ENCODE measurements around the gene ANHX. TPM values are rescaled to one million over a fixed set of nuclear protein-coding genes. Genes with fewer than 3 reads are reported as not detected.

ANHX gene
- total and polyA plus RNA-seq, 4 donors, result not detected

DNA sequence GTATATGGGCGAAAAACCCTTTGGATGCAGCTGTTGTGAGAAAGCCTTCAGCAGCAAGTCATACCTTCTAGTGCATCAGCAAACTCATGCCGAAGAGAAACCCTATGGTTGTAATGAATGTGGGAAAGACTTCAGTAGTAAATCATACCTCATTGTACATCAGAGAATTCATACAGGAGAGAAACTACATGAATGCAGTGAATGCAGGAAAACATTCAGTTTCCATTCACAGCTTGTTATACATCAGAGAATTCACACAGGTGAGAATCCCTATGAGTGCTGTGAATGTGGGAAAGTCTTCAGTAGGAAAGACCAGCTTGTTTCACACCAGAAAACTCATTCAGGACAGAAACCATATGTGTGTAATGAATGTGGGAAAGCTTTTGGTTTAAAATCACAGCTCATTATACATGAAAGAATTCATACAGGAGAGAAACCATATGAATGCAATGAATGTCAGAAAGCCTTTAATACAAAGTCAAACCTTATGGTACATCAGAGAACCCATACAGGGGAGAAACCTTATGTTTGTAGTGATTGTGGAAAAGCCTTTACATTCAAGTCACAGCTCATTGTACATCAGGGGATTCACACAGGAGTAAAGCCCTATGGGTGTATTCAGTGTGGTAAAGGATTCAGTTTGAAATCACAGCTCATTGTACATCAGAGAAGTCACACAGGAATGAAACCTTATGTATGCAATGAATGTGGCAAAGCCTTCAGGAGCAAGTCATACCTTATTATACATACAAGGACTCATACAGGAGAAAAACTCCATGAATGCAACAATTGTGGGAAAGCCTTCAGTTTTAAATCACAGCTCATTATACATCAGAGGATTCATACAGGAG is 33.0 kb downstream of the ANHX start:
- peak overlapping the region in 2 of 3 donors; percentile 62 to 87 for H3K4me3 ChIP-seq (ENCODE audit: low read depth in 1 of 3, low read length in 3 of 3)
- H3K9ac ChIP-seq (ENCODE audit: low read depth in 1 of 2, low read length in 2 of 2), result no peak overlapping the region
- H3K27me3 ChIP-seq (ENCODE audit: control insufficient read depth in 4 of 4, insufficient read depth in 4 of 4, low read length in 3 of 4), result no peaks in the 10 kb centered on the region
- H3K36me3 ChIP-seq (ENCODE audit: control insufficient read depth in 4 of 4, insufficient read depth in 3 of 4, low read depth in 1 of 4, low read length in 3 of 4), result peaks cover 3 to 35% (median 32%) of the 10 kb centered on the region in 4 donors
- peaks cover 39 to 74% (median 62%) of the 10 kb centered on the region in 4 donors for H3K9me3 ChIP-seq (ENCODE audit: control insufficient read depth in 4 of 4, low read length in 3 of 4)
- TF ChIP-seq FOXA1 (IDR thresholded peaks at IDR 0.05) (no peak), NR2F2 (IDR thresholded peaks at IDR 0.05) (no peak), RXRA (IDR thresholded peaks at IDR 0.05) (no peak), RAD21 (IDR thresholded peaks at IDR 0.05) (no peak), EGR1 (IDR thresholded peaks at IDR 0.05; ENCODE audit: low read depth in 2 of 2) (no peak), JUND (IDR thresholded peaks at IDR 0.05) (no peak), HNF4G (IDR thresholded peaks at IDR 0.05) (no peak)
- TF ChIP-seq, protein P1, sequence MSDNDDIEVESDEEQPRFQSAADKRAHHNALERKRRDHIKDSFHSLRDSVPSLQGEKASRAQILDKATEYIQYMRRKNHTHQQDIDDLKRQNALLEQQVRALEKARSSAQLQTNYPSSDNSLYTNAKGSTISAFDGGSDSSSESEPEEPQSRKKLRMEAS (IDR thresholded peaks at IDR 0.05), result no peak
- no peaks in the 10 kb centered on the region for H3K4me1 ChIP-seq (ENCODE audit: control insufficient read depth in 4 of 4, insufficient read depth in 4 of 4, low read length in 3 of 4)
- no peak overlapping the region for H3K27ac ChIP-seq (ENCODE audit: low read depth in 1 of 2, low read length in 2 of 2)
- WGBS, result 98% methylated on average over 2 of the region's 2 CpGs
- no peak for DNase-seq (ENCODE audit: low spot score)

DNA sequence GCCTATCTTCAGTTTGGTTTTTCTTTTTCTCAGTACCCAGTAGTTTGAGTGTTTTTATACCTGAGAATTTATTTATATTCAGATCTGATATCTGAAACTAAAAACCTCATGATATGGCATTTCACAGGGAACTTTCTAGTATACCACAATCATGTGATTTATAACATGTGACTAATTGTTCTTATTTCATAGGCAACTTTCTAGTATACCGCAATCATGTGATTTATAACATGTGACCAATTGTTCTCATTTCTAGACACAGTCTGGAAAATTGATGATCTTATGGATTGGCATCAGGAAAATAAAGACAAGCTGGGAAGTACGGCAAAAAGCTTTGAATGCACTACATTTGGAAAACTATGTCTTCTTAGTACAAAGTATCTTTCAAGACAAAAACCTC is 33.8 kb downstream of the ANHX start:
- WGBS, result 55% methylated on average over 2 of the region's 2 CpGs
- Histone ChIP-seq H3K4me1 (ENCODE audit: control insufficient read depth in 4 of 4, insufficient read depth in 4 of 4, low read length in 3 of 4) (no peaks in the 10 kb centered on the region), H3K27me3 (ENCODE audit: control insufficient read depth in 4 of 4, insufficient read depth in 4 of 4, low read length in 3 of 4) (no peaks in the 10 kb centered on the region), H3K27ac (ENCODE audit: low read depth in 1 of 2, low read length in 2 of 2) (no peak overlapping the region), H3K9me3 (ENCODE audit: control insufficient read depth in 4 of 4, low read length in 3 of 4) (peaks cover 36 to 66% (median 60%) of the 10 kb centered on the region in 4 donors), H3K36me3 (ENCODE audit: control insufficient read depth in 4 of 4, insufficient read depth in 3 of 4, low read depth in 1 of 4, low read length in 3 of 4) (peaks cover 3 to 35% (median 32%) of the 10 kb centered on the region in 4 donors), H3K4me3 (ENCODE audit: low read depth in 1 of 3, low read length in 3 of 3) (peak overlapping the region in 2 of 3 donors; percentile 62 to 87), H3K9ac (ENCODE audit: low read depth in 1 of 2, low read length in 2 of 2) (no peak overlapping the region)
- DNase-seq (ENCODE audit: low spot score), result no peak
- TF ChIP-seq JUND (IDR thresholded peaks at IDR 0.05) (no peak), HNF4G (IDR thresholded peaks at IDR 0.05) (no peak), TAF1 (conservative IDR thresholded peaks at IDR 0.05) (no peak), HNF4A (conservative IDR thresholded peaks at IDR 0.05) (no peak), NR2F2 (IDR thresholded peaks at IDR 0.05) (no peak), EGR1 (IDR thresholded peaks at IDR 0.05; ENCODE audit: low read depth in 2 of 2) (no peak), FOXA2 (IDR thresholded peaks at IDR 0.05) (no peak), RXRA (IDR thresholded peaks at IDR 0.05) (no peak), RAD21 (IDR thresholded peaks at IDR 0.05) (no peak), GABPA (IDR thresholded peaks at IDR 0.05 in 1 of 2, conservative IDR thresholded peaks at IDR 0.05 in 1 of 2) (no peak), FOXA1 (IDR thresholded peaks at IDR 0.05) (no peak), SP1 (IDR thresholded peaks at IDR 0.05) (no peak), YY1 (IDR thresholded peaks at IDR 0.05) (no peak)
- TF ChIP-seq, protein P2, sequence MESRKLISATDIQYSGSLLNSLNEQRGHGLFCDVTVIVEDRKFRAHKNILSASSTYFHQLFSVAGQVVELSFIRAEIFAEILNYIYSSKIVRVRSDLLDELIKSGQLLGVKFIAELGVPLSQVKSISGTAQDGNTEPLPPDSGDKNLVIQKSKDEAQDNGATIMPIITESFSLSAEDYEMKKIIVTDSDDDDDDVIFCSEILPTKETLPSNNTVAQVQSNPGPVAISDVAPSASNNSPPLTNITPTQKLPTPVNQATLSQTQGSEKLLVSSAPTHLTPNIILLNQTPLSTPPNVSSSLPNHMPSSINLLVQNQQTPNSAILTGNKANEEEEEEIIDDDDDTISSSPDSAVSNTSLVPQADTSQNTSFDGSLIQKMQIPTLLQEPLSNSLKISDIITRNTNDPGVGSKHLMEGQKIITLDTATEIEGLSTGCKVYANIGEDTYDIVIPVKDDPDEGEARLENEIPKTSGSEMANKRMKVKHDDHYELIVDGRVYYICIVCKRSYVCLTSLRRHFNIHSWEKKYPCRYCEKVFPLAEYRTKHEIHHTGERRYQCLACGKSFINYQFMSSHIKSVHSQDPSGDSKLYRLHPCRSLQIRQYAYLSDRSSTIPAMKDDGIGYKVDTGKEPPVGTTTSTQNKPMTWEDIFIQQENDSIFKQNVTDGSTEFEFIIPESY (IDR thresholded peaks at IDR 0.05), result no peak
- TF ChIP-seq, protein P3, sequence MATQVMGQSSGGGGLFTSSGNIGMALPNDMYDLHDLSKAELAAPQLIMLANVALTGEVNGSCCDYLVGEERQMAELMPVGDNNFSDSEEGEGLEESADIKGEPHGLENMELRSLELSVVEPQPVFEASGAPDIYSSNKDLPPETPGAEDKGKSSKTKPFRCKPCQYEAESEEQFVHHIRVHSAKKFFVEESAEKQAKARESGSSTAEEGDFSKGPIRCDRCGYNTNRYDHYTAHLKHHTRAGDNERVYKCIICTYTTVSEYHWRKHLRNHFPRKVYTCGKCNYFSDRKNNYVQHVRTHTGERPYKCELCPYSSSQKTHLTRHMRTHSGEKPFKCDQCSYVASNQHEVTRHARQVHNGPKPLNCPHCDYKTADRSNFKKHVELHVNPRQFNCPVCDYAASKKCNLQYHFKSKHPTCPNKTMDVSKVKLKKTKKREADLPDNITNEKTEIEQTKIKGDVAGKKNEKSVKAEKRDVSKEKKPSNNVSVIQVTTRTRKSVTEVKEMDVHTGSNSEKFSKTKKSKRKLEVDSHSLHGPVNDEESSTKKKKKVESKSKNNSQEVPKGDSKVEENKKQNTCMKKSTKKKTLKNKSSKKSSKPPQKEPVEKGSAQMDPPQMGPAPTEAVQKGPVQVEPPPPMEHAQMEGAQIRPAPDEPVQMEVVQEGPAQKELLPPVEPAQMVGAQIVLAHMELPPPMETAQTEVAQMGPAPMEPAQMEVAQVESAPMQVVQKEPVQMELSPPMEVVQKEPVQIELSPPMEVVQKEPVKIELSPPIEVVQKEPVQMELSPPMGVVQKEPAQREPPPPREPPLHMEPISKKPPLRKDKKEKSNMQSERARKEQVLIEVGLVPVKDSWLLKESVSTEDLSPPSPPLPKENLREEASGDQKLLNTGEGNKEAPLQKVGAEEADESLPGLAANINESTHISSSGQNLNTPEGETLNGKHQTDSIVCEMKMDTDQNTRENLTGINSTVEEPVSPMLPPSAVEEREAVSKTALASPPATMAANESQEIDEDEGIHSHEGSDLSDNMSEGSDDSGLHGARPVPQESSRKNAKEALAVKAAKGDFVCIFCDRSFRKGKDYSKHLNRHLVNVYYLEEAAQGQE (IDR thresholded peaks at IDR 0.05), result no peak
- TF ChIP-seq, protein P1 (IDR thresholded peaks at IDR 0.05), result no peak
- TF ChIP-seq, protein P4, sequence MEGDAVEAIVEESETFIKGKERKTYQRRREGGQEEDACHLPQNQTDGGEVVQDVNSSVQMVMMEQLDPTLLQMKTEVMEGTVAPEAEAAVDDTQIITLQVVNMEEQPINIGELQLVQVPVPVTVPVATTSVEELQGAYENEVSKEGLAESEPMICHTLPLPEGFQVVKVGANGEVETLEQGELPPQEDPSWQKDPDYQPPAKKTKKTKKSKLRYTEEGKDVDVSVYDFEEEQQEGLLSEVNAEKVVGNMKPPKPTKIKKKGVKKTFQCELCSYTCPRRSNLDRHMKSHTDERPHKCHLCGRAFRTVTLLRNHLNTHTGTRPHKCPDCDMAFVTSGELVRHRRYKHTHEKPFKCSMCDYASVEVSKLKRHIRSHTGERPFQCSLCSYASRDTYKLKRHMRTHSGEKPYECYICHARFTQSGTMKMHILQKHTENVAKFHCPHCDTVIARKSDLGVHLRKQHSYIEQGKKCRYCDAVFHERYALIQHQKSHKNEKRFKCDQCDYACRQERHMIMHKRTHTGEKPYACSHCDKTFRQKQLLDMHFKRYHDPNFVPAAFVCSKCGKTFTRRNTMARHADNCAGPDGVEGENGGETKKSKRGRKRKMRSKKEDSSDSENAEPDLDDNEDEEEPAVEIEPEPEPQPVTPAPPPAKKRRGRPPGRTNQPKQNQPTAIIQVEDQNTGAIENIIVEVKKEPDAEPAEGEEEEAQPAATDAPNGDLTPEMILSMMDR (IDR thresholded peaks at IDR 0.05; ENCODE audit: low read depth, low read length, missing input control), result no peak
- TF ChIP-seq, protein P5, sequence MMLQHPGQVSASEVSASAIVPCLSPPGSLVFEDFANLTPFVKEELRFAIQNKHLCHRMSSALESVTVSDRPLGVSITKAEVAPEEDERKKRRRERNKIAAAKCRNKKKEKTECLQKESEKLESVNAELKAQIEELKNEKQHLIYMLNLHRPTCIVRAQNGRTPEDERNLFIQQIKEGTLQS (IDR thresholded peaks at IDR 0.05), result no peak

Data from liver (tissue), 9 donors.